HG02610 (cell line): ENCODE data around the gene SLAMF1.
"Not testable (repeated sequence)": the region's sequence is repeated elsewhere in the genome, so short reads cannot be mapped to it uniquely, and the experiment has no call there.

Source experiments
- ATAC-seq: cut with Tn5 transposase; IDR thresholded peaks from one replicate; pipeline ENCODE4 v1.9.1; 2021; ENCODE audit warnings: mild to moderate bottlenecking, moderate library complexity; ENCODE audit not compliant: unreplicated experiment

SLAMF1 gene

DNA sequence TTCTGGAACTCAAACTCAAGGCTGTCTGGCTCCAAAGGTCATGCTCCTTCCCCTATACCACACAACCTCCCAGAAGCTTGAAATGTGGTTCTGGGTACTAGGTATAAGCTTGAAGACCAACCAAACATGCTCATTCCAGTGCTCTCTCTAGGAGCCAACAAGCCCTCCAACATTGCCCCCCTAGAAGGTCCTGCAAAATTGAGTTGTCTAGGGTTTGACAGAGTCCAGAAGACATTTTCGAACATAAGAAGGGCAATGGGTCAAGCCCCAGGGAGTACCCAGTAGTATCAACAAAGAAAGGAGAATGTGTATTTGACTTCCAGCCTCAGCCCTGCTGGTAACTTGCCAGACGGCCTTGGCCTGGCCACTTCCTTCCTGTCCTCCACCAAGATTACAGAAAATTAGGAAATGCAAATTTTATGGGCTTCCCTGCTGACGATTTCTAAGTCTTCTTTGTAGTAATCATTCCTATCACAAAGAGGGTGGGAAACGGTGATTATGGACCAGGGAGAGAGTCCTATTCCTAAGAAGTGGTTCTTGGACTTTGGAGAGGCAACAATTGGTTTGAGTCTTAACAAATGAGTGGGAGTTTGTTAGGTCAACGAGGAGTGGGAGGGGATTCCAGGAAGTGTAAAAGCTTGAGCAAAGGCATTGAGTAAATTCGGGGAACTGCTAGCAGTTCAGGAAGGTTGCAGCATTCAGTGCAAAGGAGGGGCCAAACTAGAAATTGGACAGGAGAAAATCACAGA lies 18.7 kb upstream of the SLAMF1 start:
- ATAC-seq = no peak

DNA sequence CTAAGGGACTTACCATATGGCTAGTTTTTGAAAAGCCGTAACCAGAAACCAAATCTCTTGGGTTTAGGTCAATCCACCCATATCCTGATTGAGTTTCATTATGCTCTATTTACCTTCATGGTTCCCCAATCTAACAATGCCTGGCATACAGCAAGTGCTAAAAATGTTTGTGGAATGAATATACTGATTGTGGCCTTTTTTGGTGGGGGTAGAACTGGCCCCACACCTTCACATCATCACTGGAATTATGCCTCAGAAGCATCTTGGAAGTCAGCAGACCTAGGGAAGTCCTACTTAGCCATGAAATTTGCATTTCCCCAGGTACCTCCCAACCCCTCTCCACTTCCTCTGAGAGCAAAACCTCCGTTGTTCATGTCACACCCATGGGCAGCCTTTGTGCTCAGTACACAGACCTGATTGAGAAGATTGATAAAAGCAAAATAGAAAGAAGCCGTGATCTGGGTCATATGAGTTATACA lies 17.8 kb upstream of the SLAMF1 start:
- ATAC-seq = peak; percentile 82

DNA sequence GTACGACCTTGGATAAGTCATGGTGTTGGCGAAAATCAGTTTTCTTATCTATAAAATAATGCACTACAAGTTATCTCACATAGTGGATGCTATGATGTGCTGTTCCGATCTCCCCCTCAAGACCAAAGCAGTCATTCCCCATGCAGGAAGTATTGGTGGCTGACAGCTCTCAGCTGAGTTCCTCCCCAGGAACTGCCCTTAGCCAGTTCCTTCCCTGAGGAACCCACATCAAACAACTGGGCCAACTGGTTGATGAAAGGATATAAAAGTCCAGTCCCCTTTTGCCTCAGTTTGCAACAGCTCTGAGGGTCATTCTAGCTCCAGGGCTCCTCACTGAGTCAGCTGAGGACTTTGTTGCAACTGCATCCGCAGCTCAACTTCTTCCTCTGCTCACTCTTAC lies 16.1 kb upstream of the SLAMF1 start:
- ATAC-seq = no peak

DNA sequence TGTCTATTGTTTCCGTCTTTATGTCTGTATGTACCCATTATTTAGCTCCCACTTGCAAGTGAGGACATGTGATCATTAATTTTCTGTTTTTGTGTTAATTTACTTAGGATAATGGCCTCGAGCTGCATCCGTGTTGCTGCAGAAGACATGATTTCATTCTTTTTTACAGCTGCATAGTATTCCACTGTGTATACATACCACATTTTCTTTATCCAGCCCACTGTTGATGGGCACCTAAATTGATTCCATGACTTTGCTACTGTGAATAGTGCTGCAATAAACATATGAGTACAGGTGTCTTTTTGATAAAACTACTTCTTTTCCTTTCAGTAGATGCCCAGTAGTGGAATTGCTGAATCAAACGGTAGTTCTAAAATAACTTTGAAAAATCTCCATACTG lies 12.7 kb upstream of the SLAMF1 start:
- ATAC-seq = no peak

DNA sequence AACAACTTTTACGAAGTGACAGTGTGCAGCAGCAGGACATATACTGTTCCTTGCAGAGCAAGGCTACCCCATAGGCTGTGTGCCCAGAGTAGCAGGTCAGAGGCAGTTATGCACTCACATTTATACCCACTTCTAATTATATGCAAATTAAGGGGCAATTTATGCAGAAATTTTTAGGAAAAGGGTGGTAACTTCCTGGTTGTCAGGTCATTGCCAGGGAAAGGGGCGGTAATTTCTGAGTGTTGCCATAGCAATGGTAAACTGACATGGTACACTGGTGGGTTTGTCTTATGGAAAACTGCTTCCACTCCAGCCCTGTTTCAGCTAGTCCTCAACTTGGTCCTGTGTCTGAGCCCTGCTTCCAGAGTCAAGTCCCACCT lies 12.0 kb upstream of the SLAMF1 start:
- ATAC-seq = no peak

DNA sequence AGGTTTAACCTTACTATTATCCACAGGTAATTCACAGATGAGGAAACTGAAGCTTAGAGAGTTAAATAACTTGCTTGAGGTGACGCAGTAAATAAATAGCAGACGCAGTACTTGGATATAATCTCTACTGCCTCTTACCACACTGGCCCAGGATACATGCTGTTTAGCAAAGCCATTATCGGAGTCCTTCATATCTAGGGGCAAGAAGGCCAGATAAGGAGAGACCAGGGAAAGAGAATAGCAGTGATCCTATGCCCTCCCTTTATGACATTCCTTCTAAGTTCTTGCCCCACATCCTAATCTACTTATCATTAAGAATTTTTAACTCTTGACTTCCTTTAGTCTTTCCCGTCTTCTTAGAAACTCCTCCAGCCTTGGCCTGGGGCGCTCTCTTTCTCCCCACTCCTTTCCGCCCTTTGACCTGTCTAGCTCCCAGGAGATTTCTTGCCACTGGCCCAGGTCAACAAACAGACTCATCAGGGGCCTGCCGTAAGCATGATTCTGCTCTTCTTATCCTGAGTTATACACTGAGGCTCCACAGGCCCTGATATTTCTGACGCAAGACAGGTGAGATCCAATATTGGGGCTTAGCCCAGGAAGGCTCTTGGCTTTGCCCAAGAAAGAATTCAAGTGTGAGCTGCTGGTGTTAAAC lies 11.4 kb upstream of the SLAMF1 start:
- ATAC-seq = no peak

DNA sequence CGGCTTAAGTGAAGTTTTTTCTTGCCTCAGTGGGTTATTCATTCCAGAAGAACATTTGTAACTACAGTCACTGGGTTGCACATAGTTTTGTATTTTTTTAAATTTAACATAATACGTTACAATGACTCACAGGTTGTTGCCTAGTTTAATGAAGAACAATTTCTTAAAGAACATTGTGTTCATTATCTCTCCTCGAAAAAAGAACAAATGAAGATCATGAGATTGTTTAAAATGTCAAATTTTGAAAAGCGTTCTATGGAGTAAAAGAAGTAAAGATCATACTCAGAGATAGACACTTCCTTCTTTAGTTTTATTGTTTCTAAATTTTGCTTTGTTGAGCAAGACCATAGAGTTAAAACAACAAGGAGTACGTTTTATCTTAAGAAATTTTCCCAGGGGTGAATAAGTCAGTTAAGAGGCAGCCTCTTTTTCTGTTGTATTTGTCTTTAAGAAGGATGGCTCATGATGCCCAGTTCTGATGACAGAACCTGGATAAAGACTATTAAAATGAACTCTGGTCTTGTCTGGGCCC lies 10.5 kb upstream of the SLAMF1 start:
- ATAC-seq = no peak

DNA sequence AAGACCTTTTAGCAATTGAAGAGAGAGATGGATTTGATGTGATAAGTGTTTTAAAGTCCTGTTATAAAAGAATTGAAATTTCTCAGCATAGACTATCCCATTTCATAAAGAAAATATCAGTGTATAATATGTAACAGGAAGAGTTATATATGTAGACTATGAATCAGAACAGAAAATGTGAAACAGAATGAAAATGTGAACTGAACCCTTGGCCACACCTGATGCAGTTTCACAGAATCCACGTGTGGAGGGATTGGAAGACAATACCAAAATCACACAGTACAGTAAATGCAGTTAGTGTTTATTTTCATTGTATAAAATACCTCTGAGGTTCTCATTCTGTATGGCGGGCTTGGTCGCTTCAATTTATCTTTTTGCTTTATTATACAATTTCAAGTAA lies 9.9 kb upstream of the SLAMF1 start:
- no peak for ATAC-seq

DNA sequence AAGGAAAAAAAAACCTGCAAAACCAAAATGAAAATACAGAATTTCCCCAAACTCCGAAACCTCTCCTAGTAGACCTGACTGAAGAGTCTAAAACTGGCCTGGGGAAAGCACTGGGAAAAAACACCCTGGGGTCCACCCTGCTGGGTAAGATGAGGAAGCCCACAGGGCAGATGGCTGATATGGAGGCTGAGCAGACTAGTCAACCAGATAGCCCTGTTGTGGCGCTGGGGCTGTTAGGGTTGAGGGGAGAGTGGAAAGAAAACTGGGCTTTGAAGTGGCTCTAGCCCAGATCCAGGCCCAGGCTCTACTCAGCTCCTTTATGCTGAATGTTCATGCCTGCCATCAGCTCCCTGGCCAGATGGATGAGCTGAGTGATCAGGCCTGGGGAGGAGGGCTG lies 6.8 kb upstream of the SLAMF1 start:
- ATAC-seq = peak; percentile 83

DNA sequence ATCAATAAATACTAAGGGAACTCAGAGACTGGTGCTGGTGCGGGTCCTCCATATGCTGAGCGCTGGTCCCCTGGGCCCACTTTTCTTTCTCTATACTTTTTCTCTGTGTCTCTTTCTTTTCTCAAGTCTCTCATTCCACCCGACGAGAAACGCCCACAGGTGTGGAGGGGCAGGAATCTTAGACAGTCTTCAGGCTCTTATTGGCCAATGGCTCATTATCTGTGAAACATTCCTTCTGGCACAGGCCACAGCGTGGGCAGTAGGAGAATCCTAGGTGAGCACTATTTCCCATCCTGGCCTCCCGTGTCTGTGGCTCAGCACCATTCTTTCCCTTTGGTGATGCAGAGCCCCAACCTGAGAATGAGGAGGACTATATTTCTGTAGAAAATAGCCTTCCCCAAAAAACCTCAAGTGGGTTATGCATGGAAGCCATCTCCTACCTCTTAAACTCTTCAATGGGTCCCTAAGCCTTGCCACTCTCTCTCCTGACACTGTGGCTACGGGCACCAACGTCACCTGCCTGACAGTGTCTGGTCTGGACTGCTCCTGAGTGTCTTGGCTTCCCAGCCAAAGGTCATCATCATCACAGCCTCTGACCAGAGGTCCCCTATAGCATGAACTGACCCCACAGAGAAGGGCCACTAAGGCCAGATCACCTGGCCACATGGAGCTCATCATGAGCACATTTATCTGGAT lies 6.2 kb upstream of the SLAMF1 start:
- peak; percentile 25 for ATAC-seq

DNA sequence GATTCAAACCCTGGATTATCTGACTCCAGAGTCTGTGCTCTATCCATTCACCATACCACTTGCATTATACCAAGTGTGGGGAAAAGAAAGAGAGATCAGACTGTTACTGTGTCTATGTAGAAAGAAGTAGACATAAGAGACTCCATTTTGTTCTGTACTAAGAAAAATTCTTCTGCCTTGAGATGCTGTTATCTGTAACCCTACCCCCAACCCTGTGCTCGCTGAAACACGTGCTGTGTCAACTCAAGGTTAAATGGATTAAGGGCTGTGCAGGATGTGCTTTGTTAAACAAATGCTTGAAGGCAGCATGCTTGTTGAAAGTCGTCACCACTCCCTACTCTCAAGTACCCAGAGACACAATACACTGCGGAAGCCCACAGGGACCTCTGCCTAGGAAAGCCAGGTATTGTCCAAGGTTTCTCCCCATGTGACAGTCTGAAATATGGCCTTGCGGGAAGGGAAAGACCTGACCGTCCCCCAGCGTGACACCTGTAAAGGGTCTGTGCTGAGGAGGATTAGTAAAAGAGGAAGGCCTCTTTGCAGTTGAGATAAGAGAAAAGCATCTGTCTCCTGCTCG lies 5.3 kb upstream of the SLAMF1 start:
- not testable (repeated sequence) for ATAC-seq

DNA sequence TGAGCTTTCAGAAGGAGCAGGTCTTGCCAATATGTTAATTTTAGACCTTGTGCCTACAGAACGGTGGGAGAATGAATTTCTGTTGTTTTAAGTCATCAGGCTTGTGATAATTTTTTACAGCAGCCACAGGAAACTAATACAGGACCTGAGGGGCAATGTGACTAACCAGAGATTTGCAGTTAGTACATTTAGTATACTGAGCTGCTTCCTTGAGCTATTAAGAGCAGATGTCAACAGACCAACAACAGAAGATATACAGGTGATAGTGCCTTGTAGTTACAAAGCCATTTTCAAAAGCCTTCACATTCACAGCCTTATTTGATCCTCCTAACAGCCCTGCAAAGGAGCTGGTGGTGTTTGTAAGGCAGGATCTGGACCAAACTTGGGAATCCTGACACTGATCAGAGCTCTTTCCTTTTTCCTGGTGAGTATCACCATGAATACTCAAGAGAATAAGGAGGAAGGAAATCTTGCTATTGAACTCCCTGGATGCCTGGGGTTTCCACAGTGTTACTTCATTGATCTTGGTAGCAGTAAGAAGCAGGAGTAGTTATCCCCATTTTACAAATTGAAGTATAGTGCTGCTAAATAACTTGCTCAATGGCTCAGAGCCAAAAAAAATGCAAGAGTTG lies 4.7 kb upstream of the SLAMF1 start:
- no peak for ATAC-seq

DNA sequence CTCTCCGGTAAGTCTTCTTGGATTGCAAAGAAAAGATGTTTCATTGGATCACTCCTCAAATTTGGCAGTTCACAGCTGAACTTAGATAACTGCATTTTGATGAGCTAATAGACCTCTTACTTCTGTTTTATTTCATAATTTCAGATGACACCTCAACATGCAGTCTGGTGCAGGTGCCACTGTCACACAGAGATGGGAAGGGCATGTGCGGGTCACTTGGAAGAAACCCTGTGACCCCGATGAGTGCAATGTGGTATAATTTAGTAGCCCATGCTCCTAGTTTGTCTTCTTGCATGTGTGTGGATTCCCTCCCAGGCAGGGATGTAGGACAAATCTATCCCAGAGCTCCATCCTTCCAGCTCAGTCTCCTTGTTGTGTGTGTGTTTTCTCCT lies 481 bp upstream of the SLAMF1 start:
- ATAC-seq = peak; percentile 4

DNA sequence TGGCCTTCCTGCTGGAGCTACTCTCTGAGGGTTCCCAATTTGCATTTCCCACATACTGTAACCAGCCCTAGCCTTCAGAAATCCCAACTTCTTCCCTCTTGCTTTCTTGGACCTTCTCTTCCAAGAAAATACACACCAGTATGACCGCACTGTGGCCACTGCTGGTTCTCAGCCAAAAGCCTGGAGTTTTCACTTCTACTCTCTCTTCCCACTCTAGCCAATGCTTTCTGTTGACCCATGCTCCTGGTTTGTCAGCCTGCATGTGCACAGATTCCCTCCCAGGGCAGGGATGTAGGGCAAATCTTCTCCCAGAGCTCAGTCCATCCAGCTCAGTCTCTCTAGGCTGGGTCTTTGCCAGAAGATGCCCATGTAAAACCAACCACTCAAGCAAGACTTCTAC lies 664 bp downstream of the SLAMF1 start:
- ATAC-seq = no peak

DNA sequence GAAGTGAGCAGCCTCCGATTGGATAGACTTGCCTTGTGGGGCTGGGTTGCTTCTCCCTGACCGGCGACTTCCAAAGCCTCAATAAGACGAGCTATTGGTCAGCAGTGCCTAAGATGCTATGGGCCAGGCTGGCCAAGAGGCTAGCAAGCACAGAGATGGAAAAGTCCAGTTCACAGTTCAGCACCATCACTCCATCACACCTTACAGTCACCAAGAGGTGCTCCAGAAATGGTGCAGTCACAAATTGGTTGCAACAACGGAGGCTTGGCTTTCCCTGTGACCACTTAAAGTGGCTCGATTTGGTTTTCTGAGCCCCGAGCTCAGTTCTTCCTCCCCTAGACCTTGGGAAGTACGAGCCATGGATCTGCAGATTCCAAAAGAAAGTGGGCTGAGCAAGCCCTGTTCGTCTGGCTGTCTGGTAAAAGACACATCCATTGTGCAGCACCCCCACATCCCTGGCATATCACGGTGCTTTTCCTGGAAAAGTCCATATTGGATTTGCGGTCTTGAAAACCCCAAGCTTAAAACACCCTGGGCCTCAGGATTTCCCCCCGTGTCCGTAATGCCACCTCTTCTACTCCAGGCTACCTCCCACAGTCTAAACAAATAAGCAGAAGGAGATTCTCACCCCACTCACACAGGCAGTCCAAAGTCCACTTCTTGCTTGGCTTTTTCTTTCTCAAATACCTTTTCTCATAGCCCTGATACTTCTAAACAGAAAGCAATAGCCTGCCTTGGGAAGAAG lies 1.3 kb downstream of the SLAMF1 start:
- no peak for ATAC-seq

DNA sequence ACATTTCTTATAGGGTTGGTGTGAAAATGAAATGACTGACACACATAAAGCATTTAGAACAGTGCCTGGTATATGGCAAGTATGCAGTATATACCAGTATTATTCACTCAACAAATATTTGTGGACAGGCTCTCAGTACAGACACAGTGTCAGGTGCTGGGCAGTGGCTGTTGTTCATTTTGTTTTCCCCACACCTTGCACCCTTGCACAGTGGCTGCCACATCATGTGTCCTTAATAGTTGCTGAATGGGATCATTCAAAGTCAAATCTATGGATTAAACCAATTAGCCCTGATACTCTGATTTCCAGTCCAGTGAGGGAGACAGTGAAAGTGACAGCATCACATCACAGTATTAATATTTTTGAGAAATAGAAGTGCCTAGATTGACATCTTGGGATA lies 2.4 kb downstream of the SLAMF1 start:
- ATAC-seq = no peak

DNA sequence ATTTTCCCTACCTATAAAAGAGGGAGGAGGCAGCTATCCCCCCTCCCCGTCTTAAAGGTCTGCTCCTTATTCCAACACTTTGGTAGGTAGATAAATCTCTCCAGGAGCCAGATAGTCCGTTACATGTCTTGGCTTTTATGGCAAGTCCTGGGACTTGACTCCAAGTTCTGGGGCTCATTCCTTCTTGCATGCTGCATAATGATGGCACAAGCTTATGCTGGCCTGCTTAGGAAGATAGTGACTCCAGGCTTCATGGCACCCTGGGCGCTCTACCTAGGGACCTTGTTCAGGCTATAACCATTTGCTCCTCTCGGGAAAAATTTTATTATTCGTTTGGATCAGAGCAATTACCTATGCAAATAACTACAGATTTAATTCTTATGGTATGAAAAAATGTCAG lies 3.7 kb downstream of the SLAMF1 start:
- ATAC-seq = no peak

DNA sequence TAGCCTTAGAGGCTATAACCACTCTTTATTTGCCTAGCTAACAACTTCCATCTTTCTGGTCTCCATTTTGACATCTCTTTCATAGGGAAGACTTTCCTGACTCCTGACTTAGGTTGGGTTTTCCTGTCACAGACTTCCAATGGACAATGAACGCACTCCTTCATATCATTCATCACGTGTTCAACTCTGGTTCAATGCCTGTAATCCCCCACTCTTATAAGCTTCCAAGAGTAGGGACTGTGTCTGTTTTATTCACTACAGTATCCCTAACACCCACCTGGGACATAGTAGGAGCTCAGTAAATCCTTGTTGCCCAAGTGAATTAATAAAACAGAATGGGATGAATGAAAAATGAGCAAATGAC lies 4.6 kb downstream of the SLAMF1 start:
- ATAC-seq = no peak

DNA sequence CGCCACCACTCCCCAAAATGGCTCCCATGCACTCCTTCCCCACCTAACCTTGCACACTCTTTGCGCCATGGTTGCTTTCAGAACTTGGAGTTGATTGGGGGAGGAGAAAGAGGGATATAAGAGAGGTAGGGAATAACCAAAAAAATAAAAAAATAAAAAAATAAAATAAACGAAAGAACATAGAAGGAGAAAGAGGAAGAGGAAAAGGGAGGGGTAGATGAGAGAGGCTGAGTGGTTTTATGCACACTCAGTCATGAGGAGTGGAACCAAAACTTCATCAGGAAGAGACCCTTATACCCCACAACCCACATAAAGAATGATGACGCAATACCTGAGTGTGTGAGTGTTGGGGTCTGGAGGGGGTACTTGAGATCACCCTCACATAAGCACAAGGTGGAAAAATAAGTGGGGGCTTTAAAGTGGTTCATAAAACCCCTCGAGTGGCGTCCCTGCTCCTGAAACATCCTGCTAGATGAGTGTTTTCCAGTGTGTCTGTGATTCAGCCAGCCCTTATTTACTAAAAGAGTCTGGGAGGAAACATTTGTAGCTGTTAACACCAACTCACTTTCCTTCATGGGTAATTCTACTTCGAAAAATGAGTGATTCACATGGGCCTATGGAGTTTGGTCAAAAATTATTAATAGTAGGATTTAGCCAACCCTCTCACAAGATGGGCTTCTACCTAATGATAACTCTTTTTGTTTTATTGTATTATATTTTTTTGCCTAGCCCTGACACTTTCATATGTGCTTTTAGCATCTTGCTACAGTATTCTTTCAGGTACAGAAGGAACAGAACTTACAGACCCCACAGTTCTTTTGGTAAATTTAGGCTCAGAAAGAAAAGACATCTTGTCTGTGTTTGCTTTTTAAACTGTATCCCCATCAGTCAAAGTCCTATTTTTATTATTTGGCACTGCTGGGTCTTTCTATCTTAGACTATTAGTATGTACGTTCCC lies 5.2 kb downstream of the SLAMF1 start:
- peak; percentile 26 for ATAC-seq
